Activated CD4-positive, alpha-beta memory T cell treated with anti-CD3 and anti-CD28 coated beads for 36 hours (primary cell): Measurements from ENCODE around the gene TACC2. TPM values are rescaled to one million over a fixed set of nuclear protein-coding genes. Genes with fewer than 3 reads are reported as not detected.
"Not testable (repeated sequence)": the region's sequence is repeated elsewhere in the genome, so short reads cannot be mapped to it uniquely, and the experiment has no call there.

ENCODE experiments used
- CTCF ChIA-PET: fragments of 350-600 bp; sonication (Branson Sonifier 250); formaldehyde crosslinking; loops from one replicate; lab custom pipeline; 2021; ENCODE audit warnings: antibody characterized with exemption, inconsistent platforms; lab: Charles Lee
- POLR2A ChIA-PET: fragments of 350-600 bp; sonication (Branson Sonifier 250); formaldehyde crosslinking; loops from one replicate; lab custom pipeline; 2021; ENCODE audit warnings: antibody characterized with exemption; lab: Charles Lee
- DNase-seq: peaks from one replicate; pipeline ENCODE4 v3.0.0-alpha.2; 2020
- H3K27ac Mint-ChIP-seq: one replicate; pipeline ENCODE4 v1.8.0; 2021; ENCODE audit warnings: mixed read lengths
- H3K27me3 Mint-ChIP-seq: one replicate; pipeline ENCODE4 v1.8.0; 2021; ENCODE audit warnings: mixed read lengths
- H3K36me3 Mint-ChIP-seq: one replicate; pipeline ENCODE4 v1.8.0; 2021; ENCODE audit warnings: mixed read lengths
- H3K4me1 Mint-ChIP-seq: one replicate; pipeline ENCODE4 v1.8.0; 2021; ENCODE audit warnings: low read depth, mixed read lengths
- H3K4me3 Mint-ChIP-seq: one replicate; pipeline ENCODE4 v1.8.0; 2021; ENCODE audit warnings: mild to moderate bottlenecking, mixed read lengths
- H3K9me3 Mint-ChIP-seq: one replicate; pipeline ENCODE4 v1.8.0; 2021; ENCODE audit warnings: mixed read lengths
- intact Hi-C: fragments of 100-400 bp; cut with micrococcal nuclease; formaldehyde crosslinking; loops from one replicate; pipeline ENCODE4 v1.15.1; 2023
- total RNA-seq, 2 experiments: library from RNA; stranded (reverse); gene quantifications; one replicate each; pipeline ENCODE4 v1.2.3, GENCODE V29; 2021

Gene TACC2
- total RNA-seq, 2 experiments from 2014 or later = not detected

DNA sequence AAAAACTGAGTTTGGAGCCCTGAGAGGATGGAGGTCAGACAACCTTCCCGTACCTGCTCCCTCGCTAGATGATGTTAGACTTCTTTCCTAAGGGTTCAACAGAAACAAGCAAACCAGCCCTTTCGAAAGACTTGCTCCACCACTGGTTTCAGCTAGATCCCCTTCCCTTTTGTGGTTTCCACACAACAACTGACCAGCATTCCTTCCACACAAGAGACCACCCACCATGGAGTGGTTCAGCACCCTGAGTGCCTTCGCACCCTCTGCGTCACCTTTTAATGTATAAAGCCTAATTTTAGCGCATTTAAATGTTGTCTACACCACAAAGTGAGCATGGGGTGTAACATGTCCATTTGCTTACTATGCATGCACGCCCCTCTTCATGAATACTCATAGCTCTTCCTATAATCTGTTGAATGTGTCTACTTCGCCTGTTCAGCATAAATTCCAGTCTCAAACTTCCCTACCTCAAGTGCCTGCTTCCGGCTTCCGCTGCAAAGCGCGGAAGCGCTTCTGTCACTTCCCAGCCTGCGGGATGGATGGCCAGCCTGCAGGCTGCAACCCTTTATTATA lies 69.0 kb downstream of the TACC2 start:
- H3K27me3 Mint-ChIP-seq = peaks cover 4% of the 10 kb centered on the region
- POLR2A ChIA-PET = no interaction called here
- CTCF ChIA-PET = no interaction called here
- DNase-seq = no peak
- intact Hi-C loops = no loop called here
- H3K4me1 Mint-ChIP-seq = no peaks in the 10 kb centered on the region
- H3K4me3 Mint-ChIP-seq = no peak overlapping the region
- no peaks in the 10 kb centered on the region for H3K36me3 Mint-ChIP-seq
- H3K9me3 Mint-ChIP-seq = no peaks in the 10 kb centered on the region
- no peak overlapping the region for H3K27ac Mint-ChIP-seq

DNA sequence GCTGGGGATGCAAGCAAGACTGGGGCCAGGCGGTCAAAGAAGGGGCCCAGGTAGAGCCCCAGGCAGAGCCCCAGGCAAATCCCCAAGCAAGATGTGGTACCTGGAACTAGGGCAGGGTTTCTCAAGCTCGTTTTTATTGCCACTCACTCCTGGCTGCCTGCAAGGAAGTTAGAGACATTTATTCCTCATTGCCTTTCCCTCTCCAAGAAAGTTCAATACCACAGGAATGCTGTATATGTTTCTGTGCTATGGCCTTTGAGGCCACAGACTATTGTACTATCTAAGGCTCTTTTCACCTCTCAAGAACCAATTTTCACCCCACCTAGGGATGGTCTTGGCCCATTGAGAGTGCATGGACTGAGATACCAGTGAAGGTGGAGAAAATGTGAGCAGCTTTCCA lies 71.3 kb downstream of the TACC2 start:
- ChIA-PET POLR2A (no interaction called here), CTCF (no interaction called here)
- DNase-seq = no peak
- Mint-ChIP-seq H3K27me3 (no peaks in the 10 kb centered on the region), H3K27ac (no peak overlapping the region), H3K36me3 (no peaks in the 10 kb centered on the region), H3K4me3 (no peak overlapping the region), H3K9me3 (no peaks in the 10 kb centered on the region), H3K4me1 (no peaks in the 10 kb centered on the region)
- intact Hi-C loops = no loop called here

DNA sequence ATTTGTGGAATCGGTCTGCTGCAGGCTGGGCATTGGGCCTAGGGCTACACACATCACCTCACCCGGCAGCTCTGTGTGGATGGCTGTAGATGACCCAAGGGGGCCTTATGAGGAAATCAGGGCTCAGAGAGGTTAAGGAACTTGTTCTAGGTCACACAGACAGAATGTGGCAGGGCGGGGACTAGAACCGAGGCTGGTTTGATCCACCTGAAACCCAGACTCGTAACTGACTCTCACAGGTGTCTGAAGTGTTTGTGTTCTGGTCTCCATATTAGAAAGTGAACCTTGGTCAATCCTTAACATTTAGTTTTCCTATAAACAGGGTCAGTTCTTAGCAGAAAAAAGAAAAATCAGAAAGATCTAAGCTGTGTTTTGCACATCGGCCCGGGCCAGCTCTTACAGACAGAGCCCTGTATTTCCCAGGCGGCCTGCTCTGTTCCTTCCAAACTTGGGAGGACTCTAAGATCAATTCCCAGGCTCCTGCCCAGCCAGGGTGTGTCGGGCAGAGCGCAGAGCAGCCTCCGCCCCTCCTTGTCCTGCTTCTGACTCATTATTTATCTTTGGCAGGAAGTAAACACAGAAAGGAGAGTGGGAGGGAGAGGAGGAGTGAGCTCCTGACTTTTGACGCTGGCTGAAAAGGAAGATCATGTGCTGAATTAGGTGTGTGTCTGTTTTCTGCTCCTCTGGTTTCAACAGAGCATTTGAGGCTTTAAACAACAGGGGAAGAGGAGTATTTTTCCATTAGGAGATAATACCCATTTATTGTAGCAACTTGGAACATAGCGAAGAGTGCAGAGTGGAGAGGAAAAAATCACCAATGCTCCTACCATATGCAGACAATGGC lies 74.1 kb downstream of the TACC2 start:
- intact Hi-C loops = no loop called here
- no peaks in the 10 kb centered on the region for H3K9me3 Mint-ChIP-seq
- no peaks in the 10 kb centered on the region for H3K4me1 Mint-ChIP-seq
- POLR2A ChIA-PET = interaction anchor here (0.6 kb wide), 1 partner anchor 58 kb away, joined by 3 read pairs; no protein-coding TSS in a partner anchor
- CTCF ChIA-PET = no interaction called here
- H3K27ac Mint-ChIP-seq = no peak overlapping the region
- DNase-seq = no peak
- H3K36me3 Mint-ChIP-seq = no peaks in the 10 kb centered on the region
- no peaks in the 10 kb centered on the region for H3K27me3 Mint-ChIP-seq
- no peak overlapping the region for H3K4me3 Mint-ChIP-seq

DNA sequence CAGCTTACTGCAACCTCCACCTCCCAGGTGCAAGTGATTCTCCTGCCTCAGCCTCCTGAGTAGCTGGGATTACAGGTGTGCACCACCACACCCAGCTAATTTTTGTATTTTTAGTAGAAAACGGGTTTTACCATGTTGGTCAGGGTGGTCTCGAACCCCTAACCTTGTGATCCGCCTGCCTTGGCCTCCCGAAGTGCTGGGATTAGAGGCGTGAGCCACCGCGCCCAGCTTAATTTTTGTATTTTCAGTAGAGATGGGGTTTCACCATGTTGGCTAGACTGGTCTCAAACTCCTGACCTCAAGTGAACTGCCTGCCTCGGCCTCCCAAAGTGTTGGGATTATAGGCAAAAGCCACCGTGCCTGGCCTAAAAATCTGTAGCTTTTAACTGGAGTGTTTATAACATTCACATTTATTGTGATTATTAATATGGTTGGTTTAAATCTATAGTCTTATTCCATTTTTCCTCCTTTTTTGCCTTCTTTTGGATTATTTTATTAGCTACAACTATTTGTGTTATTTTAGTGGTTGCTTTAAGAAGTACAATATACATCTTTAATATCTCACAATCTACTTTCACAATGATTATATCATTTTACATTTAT lies 77.5 kb downstream of the TACC2 start:
- H3K4me3 Mint-ChIP-seq, DNase-seq, H3K36me3 Mint-ChIP-seq, H3K4me1 Mint-ChIP-seq, CTCF ChIA-PET, intact Hi-C loops, H3K9me3 Mint-ChIP-seq, H3K27ac Mint-ChIP-seq, H3K27me3 Mint-ChIP-seq, POLR2A ChIA-PET: not testable (repeated sequence)

DNA sequence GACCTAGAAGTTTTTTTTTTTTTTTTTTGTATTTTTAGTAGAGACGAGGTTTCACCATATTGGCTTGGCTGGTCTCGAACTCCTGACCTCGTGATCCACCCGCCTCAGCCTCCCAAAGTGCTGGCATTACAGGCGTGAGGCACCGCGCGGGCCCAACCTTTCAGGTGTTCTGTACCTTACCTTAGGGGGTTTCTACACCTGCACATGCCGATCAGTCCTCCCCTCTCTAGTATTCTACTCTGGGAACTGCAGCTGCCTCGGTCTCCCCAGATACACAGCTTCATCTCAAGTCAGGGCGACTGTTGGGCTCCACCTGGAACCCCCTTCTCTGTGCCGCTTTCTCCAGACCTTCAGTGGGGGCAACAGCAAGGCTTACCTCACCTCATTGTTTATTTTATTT lies 79.9 kb downstream of the TACC2 start:
- Mint-ChIP-seq H3K9me3 (no peaks in the 10 kb centered on the region), H3K27ac (no peak overlapping the region), H3K27me3 (peaks cover 1% of the 10 kb centered on the region), H3K4me3 (no peak overlapping the region), H3K4me1 (no peaks in the 10 kb centered on the region), H3K36me3 (no peaks in the 10 kb centered on the region)
- ChIA-PET POLR2A (no interaction called here), CTCF (interaction anchor here (0.6 kb wide), 1 partner anchor 651 kb away, joined by 3 read pairs; no protein-coding TSS in a partner anchor)
- intact Hi-C loops = no loop called here
- no peak for DNase-seq

DNA sequence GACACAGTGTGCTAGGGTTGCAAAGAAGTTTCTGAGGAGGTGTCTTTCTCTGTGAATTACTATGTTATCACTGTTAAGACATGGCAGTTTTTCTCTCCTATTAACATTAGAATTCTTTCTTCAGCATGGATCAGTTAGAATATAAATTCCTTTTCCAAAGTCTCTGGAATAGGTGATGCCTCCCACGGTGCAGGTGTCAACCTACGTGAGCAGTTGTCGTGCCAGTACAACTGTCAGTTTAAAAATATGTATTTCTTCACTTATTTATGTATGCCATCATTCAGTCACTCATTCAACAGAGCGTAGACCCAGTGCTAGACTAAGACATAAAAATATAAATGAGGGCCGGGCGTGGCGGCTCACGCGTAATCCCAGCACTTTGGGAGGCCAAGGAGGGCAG lies 83.5 kb downstream of the TACC2 start:
- H3K4me3 Mint-ChIP-seq = no peak overlapping the region
- no peak overlapping the region for H3K27ac Mint-ChIP-seq
- no peaks in the 10 kb centered on the region for H3K4me1 Mint-ChIP-seq
- CTCF ChIA-PET = no interaction called here
- H3K36me3 Mint-ChIP-seq = no peaks in the 10 kb centered on the region
- peaks cover 1% of the 10 kb centered on the region for H3K27me3 Mint-ChIP-seq
- intact Hi-C loops = no loop called here
- POLR2A ChIA-PET = no interaction called here
- H3K9me3 Mint-ChIP-seq = no peaks in the 10 kb centered on the region
- DNase-seq = no peak

DNA sequence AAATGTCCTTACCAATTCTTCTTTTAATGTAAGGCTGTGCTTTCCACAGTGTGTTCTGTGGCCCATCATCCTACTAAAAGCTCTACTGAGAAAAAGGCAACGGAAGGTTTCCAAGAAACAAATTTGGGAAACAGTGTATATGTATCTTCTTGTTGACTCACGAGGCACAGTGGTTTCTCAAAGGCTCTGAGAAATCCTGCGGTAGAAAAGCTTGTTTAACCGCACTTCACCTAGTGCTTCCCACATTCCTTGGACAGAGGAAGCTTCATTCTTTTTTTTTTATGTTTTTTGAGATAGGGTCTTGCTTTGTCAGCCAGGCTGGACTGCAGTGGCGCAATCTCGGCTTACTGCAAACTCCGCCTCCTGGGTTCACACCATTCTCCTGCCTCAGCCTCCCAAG lies 84.5 kb downstream of the TACC2 start:
- DNase-seq = no peak
- CTCF ChIA-PET = no interaction called here
- H3K4me3 Mint-ChIP-seq = no peak overlapping the region
- POLR2A ChIA-PET = no interaction called here
- no peak overlapping the region for H3K27ac Mint-ChIP-seq
- H3K4me1 Mint-ChIP-seq = no peaks in the 10 kb centered on the region
- peaks cover 1% of the 10 kb centered on the region for H3K27me3 Mint-ChIP-seq
- H3K9me3 Mint-ChIP-seq = no peaks in the 10 kb centered on the region
- no peaks in the 10 kb centered on the region for H3K36me3 Mint-ChIP-seq
- intact Hi-C loops = no loop called here

DNA sequence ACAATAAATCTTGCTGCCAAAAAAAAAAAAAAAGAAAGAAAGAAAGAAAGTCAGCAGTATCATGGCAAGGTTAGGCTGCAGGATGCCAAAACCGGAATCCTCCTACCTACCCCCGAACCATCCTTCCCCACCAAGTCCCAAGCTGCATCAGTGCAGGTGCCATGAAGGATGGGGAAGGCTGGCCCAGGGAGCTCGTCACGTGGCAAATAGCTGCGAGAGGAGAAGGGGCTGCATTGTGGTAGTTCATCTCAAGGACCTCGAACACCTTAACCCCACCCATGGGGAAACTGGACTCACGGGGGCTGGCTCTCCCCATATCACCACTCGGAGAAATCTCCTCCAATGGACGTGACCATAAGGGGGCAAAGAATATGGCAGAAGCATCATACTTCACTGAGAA lies 86.2 kb downstream of the TACC2 start:
- no peak overlapping the region for H3K27ac Mint-ChIP-seq
- no peak for DNase-seq
- H3K36me3 Mint-ChIP-seq = no peaks in the 10 kb centered on the region
- no peak overlapping the region for H3K4me3 Mint-ChIP-seq
- CTCF ChIA-PET = no interaction called here
- H3K9me3 Mint-ChIP-seq = no peaks in the 10 kb centered on the region
- H3K27me3 Mint-ChIP-seq = peaks cover 1% of the 10 kb centered on the region
- POLR2A ChIA-PET = no interaction called here
- intact Hi-C loops = no loop called here
- no peaks in the 10 kb centered on the region for H3K4me1 Mint-ChIP-seq

DNA sequence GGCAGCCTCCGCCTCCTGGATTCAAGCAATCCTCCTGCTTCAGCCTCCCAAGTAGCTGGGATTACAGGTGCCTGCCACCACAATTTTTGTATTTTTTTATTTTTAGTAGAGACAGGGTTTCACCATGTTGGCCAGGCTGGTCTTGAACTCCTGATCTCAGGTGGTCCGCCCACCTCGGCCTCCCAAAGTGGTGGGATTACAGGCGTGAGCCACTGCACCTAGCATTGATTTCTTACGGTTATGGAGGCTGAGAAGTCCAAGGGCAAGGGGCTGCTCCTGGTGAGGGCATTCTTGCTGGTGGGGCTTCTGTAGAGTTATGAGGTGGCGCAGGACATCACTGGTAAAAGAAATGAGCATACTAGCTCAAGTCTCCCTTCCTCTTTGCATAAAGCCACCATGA lies 86.9 kb downstream of the TACC2 start:
- H3K36me3 Mint-ChIP-seq, H3K4me1 Mint-ChIP-seq, H3K27ac Mint-ChIP-seq, DNase-seq, CTCF ChIA-PET, intact Hi-C loops, H3K27me3 Mint-ChIP-seq, POLR2A ChIA-PET, H3K4me3 Mint-ChIP-seq, H3K9me3 Mint-ChIP-seq: not testable (repeated sequence)

DNA sequence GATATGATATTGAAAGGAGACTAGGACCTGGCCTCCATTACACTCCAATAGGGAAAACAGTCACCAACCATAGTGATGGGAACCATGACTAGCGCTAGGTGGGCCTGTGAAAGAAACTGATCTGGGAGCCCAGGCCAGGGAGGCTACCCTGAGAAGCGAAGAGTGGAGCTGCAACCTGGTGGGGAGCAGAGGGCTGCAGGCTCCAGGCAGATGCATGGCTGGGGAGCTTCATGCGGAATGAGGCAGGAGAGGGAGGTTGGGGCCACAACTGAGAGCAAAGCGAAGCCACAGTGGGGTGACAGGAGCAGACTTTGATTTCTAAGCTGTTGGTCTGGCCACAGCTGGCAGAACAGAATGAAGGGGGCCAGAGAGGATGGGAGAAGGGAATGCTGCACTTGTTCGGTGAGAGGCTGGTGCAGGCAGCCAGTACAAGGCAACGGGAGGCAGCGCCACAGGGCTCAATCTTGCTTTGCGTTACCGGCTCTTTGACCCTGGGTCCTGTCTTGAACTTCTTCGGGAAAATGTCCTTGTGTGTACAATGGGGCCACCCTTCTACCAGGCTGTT lies 88.4 kb downstream of the TACC2 start:
- Mint-ChIP-seq H3K27ac (no peak overlapping the region), H3K4me1 (no peaks in the 10 kb centered on the region), H3K9me3 (no peaks in the 10 kb centered on the region), H3K36me3 (no peaks in the 10 kb centered on the region), H3K27me3 (peaks cover 1% of the 10 kb centered on the region), H3K4me3 (no peak overlapping the region)
- CTCF ChIA-PET = no interaction called here
- intact Hi-C loops = no loop called here
- DNase-seq = no peak
- POLR2A ChIA-PET = no interaction called here

DNA sequence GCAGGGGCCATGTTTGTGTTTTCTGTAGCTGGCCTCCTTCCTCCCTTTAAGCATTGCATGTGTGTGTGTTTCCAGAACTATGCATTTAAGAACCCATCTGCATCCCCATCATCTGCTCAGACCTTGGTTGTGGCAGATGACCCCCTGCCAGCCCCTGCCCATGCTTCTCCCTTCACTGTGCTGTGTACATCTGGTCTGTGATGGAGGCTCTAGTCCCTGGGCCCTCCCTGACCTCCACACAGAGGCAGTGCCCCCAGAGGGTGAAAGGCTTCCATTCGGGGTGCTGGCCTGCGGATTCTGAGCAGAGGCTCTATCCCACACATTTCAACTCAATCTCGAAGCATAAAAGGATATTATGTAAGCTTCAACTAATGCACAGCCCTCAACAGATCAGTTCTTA lies 89.4 kb downstream of the TACC2 start:
- intact Hi-C loops = no loop called here

DNA sequence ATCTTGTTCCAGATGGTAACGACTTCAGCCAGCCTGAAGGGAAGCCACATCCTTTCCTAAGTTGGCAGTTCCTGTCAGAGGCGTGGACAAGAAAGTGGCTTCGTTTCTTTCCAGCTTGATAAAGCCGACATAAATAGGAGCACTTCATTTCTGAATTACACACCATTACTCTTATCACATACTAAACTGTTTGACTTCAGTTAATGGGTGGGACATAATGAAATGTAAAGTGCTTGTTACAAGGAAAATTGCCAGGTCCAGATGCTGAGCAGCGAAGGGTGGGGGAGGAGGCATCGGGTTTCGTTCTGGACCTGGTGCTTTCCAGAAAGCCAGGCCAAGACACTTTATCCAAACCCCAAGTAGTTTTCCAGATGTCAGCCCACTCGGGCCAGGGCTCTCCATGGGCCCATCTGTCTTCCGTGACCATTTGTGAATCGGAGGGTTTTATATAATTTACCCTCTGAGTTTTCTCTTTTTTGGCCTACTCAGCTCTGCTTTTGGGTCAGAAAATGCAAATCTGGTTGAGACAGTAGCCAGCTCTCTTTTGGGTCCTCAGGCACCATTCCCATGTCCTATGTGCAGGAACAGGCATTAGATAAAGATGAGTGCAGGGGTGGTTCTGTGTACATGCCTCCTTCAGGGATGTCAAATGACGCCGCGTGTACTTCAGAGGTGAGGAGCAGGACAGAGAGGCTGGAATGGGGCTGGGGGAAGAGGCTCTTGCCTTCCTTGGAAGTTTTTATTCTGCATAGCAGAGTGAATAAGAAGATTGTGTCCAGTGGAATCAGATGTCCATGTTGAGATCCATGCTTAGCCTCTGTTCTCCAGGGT lies 90.2 kb downstream of the TACC2 start:
- Mint-ChIP-seq H3K36me3 (no peaks in the 10 kb centered on the region), H3K4me3 (no peak overlapping the region), H3K4me1 (no peaks in the 10 kb centered on the region), H3K27me3 (no peaks in the 10 kb centered on the region), H3K9me3 (no peaks in the 10 kb centered on the region), H3K27ac (no peak overlapping the region)
- intact Hi-C loops = no loop called here
- no peak for DNase-seq
- POLR2A ChIA-PET = no interaction called here
- CTCF ChIA-PET = no interaction called here

More for the DNA sequence above, 89.4 kb downstream of the TACC2 start:
- Mint-ChIP-seq H3K4me3 (no peak overlapping the region), H3K27ac (no peak overlapping the region), H3K36me3 (no peaks in the 10 kb centered on the region), H3K27me3 (no peaks in the 10 kb centered on the region), H3K9me3 (no peaks in the 10 kb centered on the region), H3K4me1 (no peaks in the 10 kb centered on the region)
- CTCF ChIA-PET = no interaction called here
- no peak for DNase-seq
- POLR2A ChIA-PET = no interaction called here
